HFF-Myc (cell line): ENCODE measurements around the gene GPRC5C.

Experiments used
- DNase-seq: peaks from one replicate; pipeline ENCODE4 v3.0.0-alpha.2; 2011; ENCODE audit warnings: low read depth; ENCODE audit errors: extremely low read depth
- H3K4me3 ChIP-seq: replicated peaks from 2 replicates; pipeline ENCODE4 v1.5.1; 2011; ENCODE audit warnings: low read depth, mild to moderate bottlenecking, control low read depth, low read length
- CTCF ChIP-seq: IDR thresholded peaks from 2 replicates; pipeline ENCODE4 v1.5.1; 2012; ENCODE audit warnings: mild to moderate bottlenecking, low read depth, low read length, control low read depth; ENCODE audit errors: missing control alignments

The GPRC5C gene

DNA sequence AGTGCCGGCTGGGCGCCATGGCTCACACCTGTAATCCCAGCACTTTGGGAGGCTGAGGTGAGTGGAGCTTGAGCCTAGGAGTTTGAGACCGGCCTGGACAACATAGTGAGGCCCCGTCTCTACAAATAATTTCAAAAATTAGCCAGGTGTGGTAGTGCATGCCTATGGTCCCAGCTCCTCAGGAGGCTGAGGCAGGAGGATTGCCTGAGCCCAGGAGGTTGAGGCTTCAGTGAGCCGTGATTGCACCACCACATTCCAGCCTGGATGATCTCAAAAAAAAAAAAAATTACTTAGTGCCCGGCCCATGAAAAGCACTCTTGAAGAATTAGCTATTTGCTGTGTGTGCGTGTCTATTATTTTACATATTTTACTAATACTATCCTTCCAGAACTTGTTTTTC, 9.6 kb downstream of the GPRC5C start:
- DNase-seq: no peak
- H3K4me3 ChIP-seq: no peak overlapping the region
- TF ChIP-seq CTCF: no peak

DNA sequence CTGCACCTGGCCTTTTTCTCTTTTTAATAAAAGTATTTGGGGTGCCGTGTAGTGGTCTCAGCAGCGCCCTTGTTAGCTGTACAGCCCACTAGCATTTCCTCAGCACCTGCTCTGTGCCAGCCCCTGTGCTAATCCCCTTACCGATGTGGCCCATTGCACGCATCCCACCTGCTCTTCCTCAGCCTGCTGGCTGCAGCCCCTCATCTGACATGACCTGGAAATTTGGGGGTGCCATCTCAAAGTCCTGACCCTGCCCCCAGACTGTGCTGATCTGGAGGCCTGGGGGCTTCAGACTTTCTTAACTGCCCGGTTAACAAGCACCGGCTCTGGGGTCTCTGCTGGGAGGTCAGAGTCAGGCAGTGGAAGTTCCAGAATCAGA, 10.4 kb downstream of the GPRC5C start:
- H3K4me3 ChIP-seq: no peak overlapping the region
- no peak for TF ChIP-seq CTCF
- DNase-seq: no peak

- no peak for DNase-seq
These were observed 11.0 kb downstream of the GPRC5C start for GRCh38 chr17:74442670-74443515.

DNA sequence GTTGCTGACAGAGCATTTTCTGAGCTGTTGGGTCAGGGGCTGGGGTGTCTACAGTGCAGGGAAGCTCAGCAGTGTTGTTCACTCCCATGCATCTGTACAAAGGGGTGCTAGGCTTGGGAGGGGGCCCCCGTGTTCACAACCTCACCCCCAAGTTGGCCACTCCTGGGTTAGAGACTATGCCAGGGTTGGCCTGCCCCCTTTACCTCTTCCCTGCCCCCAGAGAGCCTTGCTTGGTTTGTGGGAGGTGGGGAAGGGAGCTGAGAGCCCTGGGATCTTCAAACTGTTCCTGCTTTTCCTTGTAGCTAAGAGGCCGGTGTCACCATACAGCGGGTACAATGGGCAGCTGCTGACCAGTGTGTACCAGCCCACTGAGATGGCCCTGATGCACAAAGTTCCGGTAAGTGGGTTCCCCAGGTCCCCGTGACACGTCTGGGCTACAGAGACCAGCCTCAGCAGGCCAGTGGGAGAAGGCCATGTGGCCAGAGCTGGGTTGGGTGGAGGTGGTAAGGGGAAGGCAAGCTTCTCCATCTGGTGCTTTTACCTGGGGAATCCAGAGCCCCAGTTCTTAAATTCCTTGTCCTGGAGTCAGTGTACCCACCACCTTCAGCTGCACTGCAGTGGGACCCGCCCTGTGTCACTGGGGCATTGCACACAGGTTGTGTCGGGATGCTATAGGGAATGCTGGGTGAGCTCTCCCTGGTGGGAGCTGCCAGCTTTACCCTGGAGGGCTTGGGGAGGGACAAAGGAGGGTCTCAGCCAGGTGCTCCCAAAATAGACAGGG, 11.8 kb downstream of the GPRC5C start:
- DNase-seq: no peak
- no peak for TF ChIP-seq CTCF
- H3K4me3 ChIP-seq: no peak overlapping the region

More at GRCh38 chr17:74442670-74443515, 11.0 kb downstream of the GPRC5C start:
- TF ChIP-seq CTCF: no peak
- H3K4me3 ChIP-seq: no peak overlapping the region

DNA sequence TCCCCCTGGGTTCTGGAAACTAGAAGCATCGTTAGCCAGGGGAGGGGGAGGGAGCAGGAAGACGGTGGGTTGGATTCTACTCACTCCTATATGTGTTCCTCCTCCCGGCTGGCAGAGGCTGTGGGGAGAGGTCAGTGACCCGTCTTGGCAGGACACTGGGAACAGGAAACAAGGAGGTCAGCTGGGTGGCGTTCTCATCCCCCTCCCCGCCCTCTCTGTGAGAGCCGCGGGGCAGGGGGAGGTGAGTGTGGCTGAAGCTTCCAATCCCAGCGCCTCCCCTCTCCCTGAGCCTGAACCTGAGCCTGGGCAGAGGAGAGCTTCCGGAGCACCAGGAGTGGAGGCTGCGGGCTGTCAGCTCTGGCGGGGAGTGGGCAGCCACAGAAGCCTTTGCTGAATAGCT, 12.5 kb downstream of the GPRC5C start:
- DNase-seq: no peak
- H3K4me3 ChIP-seq: no peak overlapping the region
- no peak for TF ChIP-seq CTCF

DNA sequence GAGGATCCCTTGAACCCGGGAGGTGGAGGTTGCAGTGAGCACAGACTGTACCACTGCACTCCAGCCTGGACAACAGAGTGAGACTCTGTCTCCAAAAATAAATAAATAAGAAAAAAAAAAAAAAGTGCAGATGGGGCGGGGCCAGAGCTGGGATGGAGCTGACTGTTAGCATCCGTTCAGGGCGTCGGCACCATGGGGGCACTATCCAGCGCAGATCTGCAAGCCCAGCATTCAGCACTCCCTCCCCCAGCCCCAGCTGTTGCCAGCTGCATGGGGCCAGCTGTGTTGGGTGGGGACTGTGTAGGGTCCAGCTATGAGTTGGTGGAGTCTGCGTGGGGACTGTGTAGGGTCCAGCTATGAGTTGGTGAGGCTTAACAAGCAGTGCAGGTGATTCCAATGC, 13.3 kb downstream of the GPRC5C start:
- no peak overlapping the region for H3K4me3 ChIP-seq
- no peak for DNase-seq
- TF ChIP-seq CTCF: no peak
